DOHH2 (cell line): ENCODE measurements around the gene RTTN.
"Not testable (repeated sequence)": the region's sequence is repeated elsewhere in the genome, so short reads cannot be mapped to it uniquely, and the experiment has no call there.

Source experiments
- EZH2phosphoT487 ChIP-seq: fragments of 200-600 bp; sonication (generic); IDR thresholded peaks from 2 replicates; pipeline ENCODE4 v1.6.1; 2017; ENCODE audit warnings: borderline replicate concordance, mild to moderate bottlenecking, antibody characterized with exemption, low read length, moderate library complexity, mixed read lengths
- TF ChIP-seq, protein P1 (sequence below): fragments of 200-600 bp; sonication (generic); IDR thresholded peaks from one replicate; pipeline ENCODE4 v1.5.1; 2014; ENCODE audit warnings: antibody characterized with exemption, mild to moderate bottlenecking, low read depth, low read length; ENCODE audit not compliant: poor library complexity, severe bottlenecking

DNA sequence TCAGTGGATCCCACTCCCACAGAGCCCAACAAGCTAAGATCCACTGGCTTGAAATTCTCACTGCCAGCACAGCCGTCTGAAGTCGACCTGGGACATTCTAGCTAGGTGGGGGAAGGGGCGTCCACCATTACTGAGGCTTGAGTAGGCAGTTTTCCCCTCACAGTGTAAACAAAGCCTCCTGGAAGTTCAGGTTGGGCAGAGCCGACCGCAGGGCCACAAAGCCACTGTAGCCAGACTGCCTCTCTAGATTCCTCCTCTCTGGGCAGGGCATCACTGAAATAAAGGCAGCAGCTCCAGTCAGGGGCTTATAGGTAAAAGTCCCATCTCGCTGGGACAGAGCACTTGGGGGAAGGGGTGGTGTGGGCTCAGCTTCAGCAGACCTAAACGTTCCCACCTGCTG lies 31.4 kb upstream of the RTTN start:
- not testable (repeated sequence) for TF ChIP-seq EZH2phosphoT487
- TF ChIP-seq, protein P1, sequence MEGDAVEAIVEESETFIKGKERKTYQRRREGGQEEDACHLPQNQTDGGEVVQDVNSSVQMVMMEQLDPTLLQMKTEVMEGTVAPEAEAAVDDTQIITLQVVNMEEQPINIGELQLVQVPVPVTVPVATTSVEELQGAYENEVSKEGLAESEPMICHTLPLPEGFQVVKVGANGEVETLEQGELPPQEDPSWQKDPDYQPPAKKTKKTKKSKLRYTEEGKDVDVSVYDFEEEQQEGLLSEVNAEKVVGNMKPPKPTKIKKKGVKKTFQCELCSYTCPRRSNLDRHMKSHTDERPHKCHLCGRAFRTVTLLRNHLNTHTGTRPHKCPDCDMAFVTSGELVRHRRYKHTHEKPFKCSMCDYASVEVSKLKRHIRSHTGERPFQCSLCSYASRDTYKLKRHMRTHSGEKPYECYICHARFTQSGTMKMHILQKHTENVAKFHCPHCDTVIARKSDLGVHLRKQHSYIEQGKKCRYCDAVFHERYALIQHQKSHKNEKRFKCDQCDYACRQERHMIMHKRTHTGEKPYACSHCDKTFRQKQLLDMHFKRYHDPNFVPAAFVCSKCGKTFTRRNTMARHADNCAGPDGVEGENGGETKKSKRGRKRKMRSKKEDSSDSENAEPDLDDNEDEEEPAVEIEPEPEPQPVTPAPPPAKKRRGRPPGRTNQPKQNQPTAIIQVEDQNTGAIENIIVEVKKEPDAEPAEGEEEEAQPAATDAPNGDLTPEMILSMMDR: not testable (repeated sequence)
